HepG2 (cell line): ENCODE results near the gene SDC1. TPM values are rescaled to one million over a fixed set of nuclear protein-coding genes. Genes with fewer than 3 reads are reported as not detected.
A peak's percentile ranks its signal among the peaks of the same experiment; 100 is the strongest.

Source experiments
- HBP1 ChIP-seq: IDR thresholded peaks from 2 replicates; pipeline ENCODE4 v1.6.1; 2016; ENCODE audit warnings: low read depth, control low read depth
- HDAC1 ChIP-seq: sonication (generic); formaldehyde crosslinking; IDR thresholded peaks from 2 replicates; pipeline ENCODE4 v1.5.1; 2020; ENCODE audit warnings: mild to moderate bottlenecking, missing genetic modification reagents
- HES4 ChIP-seq: sonication (generic); formaldehyde crosslinking; IDR thresholded peaks from 2 replicates; pipeline ENCODE4 v1.9.0; 2021; ENCODE audit warnings: mild to moderate bottlenecking, missing genetic modification reagents, borderline replicate concordance
- MXD1 ChIP-seq: sonication (generic); formaldehyde crosslinking; IDR thresholded peaks from 2 replicates; pipeline ENCODE4 v1.4.0; 2020; ENCODE audit warnings: mild to moderate bottlenecking, missing genetic modification reagents
- NCOR1 ChIP-seq: fragments of 200-600 bp; sonication (generic); IDR thresholded peaks from 2 replicates; pipeline ENCODE4 v1.7.0; 2017; ENCODE audit warnings: antibody characterized with exemption, low read length, borderline replicate concordance
- NR2F6 ChIP-seq, 2 experiments: IDR thresholded peaks; 2 replicates each; pipeline ENCODE4 v1.6.1; 2016; ENCODE audit warnings: antibody characterized with exemption in 1 of 2, mild to moderate bottlenecking in 1 of 2
- PATZ1 ChIP-seq: sonication (generic); formaldehyde crosslinking; IDR thresholded peaks from 2 replicates; pipeline ENCODE4 v1.4.0; 2020; ENCODE audit warnings: missing genetic modification reagents
- SOX6 ChIP-seq, 2 experiments: fragments of 450-650 bp in 1 of 2; sonication (generic) in 1 of 2; formaldehyde crosslinking in 1 of 2; IDR thresholded peaks; 2 replicates each; pipeline versions ENCODE4 v1.4.0 to v1.6.1; 2017 to 2020; ENCODE audit warnings: antibody characterized with exemption in 1 of 2, mild to moderate bottlenecking in 1 of 2, missing genetic modification reagents in 1 of 2
- SRSF4 ChIP-seq: fragments of 200-400 bp; formaldehyde crosslinking; IDR thresholded peaks from one replicate; pipeline ENCODE4 v1.6.1; 2018; ENCODE audit warnings: mild to moderate bottlenecking, low read depth, low read length, moderate library complexity; ENCODE audit not compliant: poor library complexity, severe bottlenecking
- THRA ChIP-seq: sonication (generic); formaldehyde crosslinking; IDR thresholded peaks from 2 replicates; pipeline ENCODE4 v1.4.0; 2020; ENCODE audit warnings: missing genetic modification reagents, borderline replicate concordance
- ZNF407 ChIP-seq: sonication (generic); formaldehyde crosslinking; IDR thresholded peaks from one replicate; pipeline ENCODE4 v1.5.1; 2020; ENCODE audit warnings: mild to moderate bottlenecking, missing genetic modification reagents; ENCODE audit errors: not compliant biosample characterization
- ZNF563 ChIP-seq: sonication (generic); formaldehyde crosslinking; IDR thresholded peaks from 2 replicates; pipeline ENCODE4 v1.8.0; 2022; ENCODE audit warnings: mild to moderate bottlenecking, moderate library complexity, missing genetic modification reagents
- ZNF572 ChIP-seq: sonication (generic); formaldehyde crosslinking; IDR thresholded peaks from 2 replicates; pipeline ENCODE4 v1.5.1; 2020; ENCODE audit warnings: mild to moderate bottlenecking, missing genetic modification reagents
- ZNF841 ChIP-seq: sonication (generic); formaldehyde crosslinking; IDR thresholded peaks from 2 replicates; pipeline ENCODE4 v1.8.1; 2023; ENCODE audit warnings: missing genetic modification reagents, borderline replicate concordance
- polyA plus RNA-seq, 8 experiments: library from polyadenylated mRNA; depleted of rRNA in 3 of 8; stranded (reverse) in 7 of 8; unstranded in 1 of 8; fragments of >200 nt; fragmentation: Illumina TruSeq in 4 of 8; extraction: Trizol in 4 of 8; gene quantifications; 2 replicates each; pipeline versions ENCODE4 v1.2.1 to v1.2.3, GENCODE V29; 2011 to 2016; ENCODE audit warnings: low read depth in 4 of 8, missing spikeins in 1 of 8, mixed read lengths in 1 of 8; ENCODE audit not compliant: insufficient read depth in 1 of 8
- total RNA-seq, 5 experiments: library from RNA; depleted of rRNA; stranded (reverse); fragments of >200 nt; fragmentation: Illumina TruSeq; extraction: Trizol; gene quantifications; 2 replicates each; pipeline ENCODE4 v1.2.3, GENCODE V29; 2016; ENCODE audit warnings: low read depth in 1 of 5

Gene SDC1
- total and polyA plus RNA-seq, 2 of the 13 experiments (the other 11 are each of a cell fraction or from before 2014, with no cell fraction given): 108 to 119 TPM

- TF ChIP-seq THRA (CRISPR knock-in tag) (peak; percentile 70; the same call in 1 of the 2 replicates), ZNF572 (CRISPR knock-in tag) (no peak), MXD1 (CRISPR knock-in tag) (0 out of 2 replicates have a peak, but pooled peaks have one; percentile 28), HBP1 (no peak), NR2F6 (IDR thresholded peaks at IDR 0.05) (no peak), NR2F6 (CRISPR knock-in tag; IDR thresholded peaks at IDR 0.05) (0 out of 2 replicates have a peak, but pooled peaks have one; percentile 14), NCOR1 (peak; percentile 50; the same call in 1 of the 2 replicates), ZNF407 (CRISPR knock-in tag) (no peak), SOX6 (IDR thresholded peaks at IDR 0.05) (no peak), SOX6 (CRISPR knock-in tag; IDR thresholded peaks at IDR 0.05) (peak; percentile 45; the same call in 1 of the 2 replicates), SRSF4 (no peak), ZNF841 (CRISPR knock-in tag) (no peak), ZNF563 (no peak), HES4 (CRISPR knock-in tag) (no peak), HDAC1 (no peak), PATZ1 (CRISPR knock-in tag) (peak; percentile 33; the same call in 1 of the 2 replicates)
Observed at GRCh38 chr2:20171445-20171977, 53.4 kb downstream of the SDC1 start (continued).
